Stomach (tissue), 9 donors: ENCODE data around the gene KYNU. TPM values are rescaled to one million over a fixed set of nuclear protein-coding genes. Genes with fewer than 3 reads are reported as not detected.
A peak's percentile ranks its signal among the peaks of the same experiment; 100 is the strongest.
"Not testable (repeated sequence)": the region's sequence is repeated elsewhere in the genome, so short reads cannot be mapped to it uniquely, and the experiment has no call there.

Experiments used
- DNase-seq, 2 donors: peaks; one replicate each; pipeline versions ENCODE4 v3.0.0 to v3.0.0-alpha.2; 2013 to 2019
- H3K27ac ChIP-seq, 5 donors: fragments of 200-600 bp in 4 of 5; sonication (generic) in 4 of 5; one replicate each; pipeline ENCODE4 v1.5.1; 2013 to 2019; ENCODE audit warnings: mild to moderate bottlenecking in 1 of 5, moderate library complexity in 1 of 5
- H3K27me3 ChIP-seq, 3 donors: fragments of 200-600 bp; sonication (generic); one replicate each; pipeline ENCODE4 v1.5.1; 2017 to 2019; ENCODE audit warnings: mixed run types in 1 of 3
- H3K36me3 ChIP-seq, 4 donors: fragments of 200-600 bp; sonication (generic); 1 replicate in 3 of 4; 2 replicates in 1 of 4; pipeline ENCODE4 v1.5.1; 2016 to 2019
- H3K4me1 ChIP-seq, 4 donors: fragments of 200-600 bp; sonication (generic); one replicate each; pipeline ENCODE4 v1.5.1; 2016 to 2019
- H3K4me3 ChIP-seq, 4 donors: fragments of 200-600 bp; sonication (generic) in 3 of 4; one replicate each; pipeline ENCODE4 v1.5.1; 2016 to 2019; ENCODE audit warnings: mild to moderate bottlenecking in 1 of 4
- H3K9me3 ChIP-seq, 4 donors: fragments of 200-600 bp; sonication (generic); one replicate each; pipeline ENCODE4 v1.5.1; 2016 to 2019
- CTCF ChIP-seq, 7 experiments: fragments of 450-650 bp in 4 of 7; fragments of 200-600 bp in 3 of 7; sonication (generic) in 3 of 7; IDR thresholded peaks; one replicate each; pipeline ENCODE4 v1.5.1; 2016 to 2019; ENCODE audit warnings: antibody characterized with exemption in 7 of 7, control low read depth in 2 of 7, mild to moderate bottlenecking in 1 of 7
- EP300 ChIP-seq: sonication (generic); formaldehyde crosslinking; IDR thresholded peaks from one replicate; pipeline ENCODE4 v1.6.1; 2017; ENCODE audit warnings: antibody characterized with exemption
- POLR2A ChIP-seq, 4 donors: fragments of 450-650 bp; IDR thresholded peaks; one replicate each; pipeline ENCODE4 v1.6.1; 2016; ENCODE audit warnings: antibody characterized with exemption in 4 of 4, control low read depth in 2 of 4, mild to moderate bottlenecking in 1 of 4, moderate library complexity in 1 of 4
- POLR2AphosphoS5 ChIP-seq, 3 donors: sonication (generic); formaldehyde crosslinking; IDR thresholded peaks; one replicate each; pipeline ENCODE4 v1.6.1; 2016; ENCODE audit warnings: antibody characterized with exemption in 3 of 3
- WGBS, 5 donors: extraction: QIAGEN DNeasy Blood & Tissue Kit in 3 of 5; methylation state at CpG; one replicate each; pipeline versions ENCODE4 v1.1.5 to v1.1.7; 2013 to 2018; 5-methylcytosine and 5-hydroxymethylcytosine counted together
- intact Hi-C: fragments of 100-400 bp; cut with DNase I; formaldehyde crosslinking; loops from one replicate; pipeline ENCODE4 v1.15.1; 2023; ENCODE audit warnings: low total_unique reads
- polyA plus RNA-seq, 3 donors: library from polyadenylated mRNA; stranded (reverse); fragments of 200-250 nt; gene quantifications; one replicate each; pipeline ENCODE4 v1.2.3, GENCODE V29; 2013
- total RNA-seq, 5 donors: library from RNA; depleted of rRNA; stranded (reverse); fragments of >200 nt; gene quantifications; one replicate each; pipeline versions ENCODE4 v1.1.0 to v1.2.3, GENCODE V29; 2014 to 2016
- donor health status: healthy with polysubstance abuse.
- donor health status: Bipolar disorder and iron deficiency.
- donor health status: healthy.

The KYNU gene
- total and polyA plus RNA-seq, 8 donors = 2.1 to 39.4 (median 3.9) TPM; not detected in 1

GRCh38 chr2:142867136-142867535, 10.3 kb upstream of the KYNU start:
- no peak overlapping the region for H3K4me3 ChIP-seq

DNA sequence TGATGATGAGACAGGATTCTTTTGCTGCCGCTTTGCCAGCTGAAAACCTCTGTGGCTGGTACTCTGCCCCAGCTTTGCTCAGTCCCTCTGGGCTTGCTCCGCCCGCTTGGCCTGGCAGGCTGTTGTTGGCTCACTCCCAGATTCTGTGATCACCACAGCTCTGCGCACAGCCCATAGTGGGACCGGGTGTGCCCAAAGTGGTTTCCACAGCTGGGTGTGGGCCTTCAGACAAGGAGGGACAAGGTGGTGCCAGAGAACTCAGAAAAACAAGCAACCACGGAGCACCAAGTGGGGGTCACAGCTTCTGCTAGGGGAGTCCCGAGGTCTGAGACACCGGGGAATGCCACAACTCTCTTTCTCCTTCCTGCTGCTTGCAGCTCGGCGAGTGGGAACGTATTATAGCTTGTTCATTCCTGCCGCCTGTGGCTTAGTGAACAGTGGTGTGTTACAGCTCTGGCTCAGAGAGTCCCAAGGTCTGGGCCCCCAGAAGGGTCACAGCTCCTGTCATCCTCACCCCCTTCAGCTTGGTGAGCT, 9.2 kb upstream of the KYNU start:
- intact Hi-C loops = no loop called here
- 33 to 52% (median 48%) methylated on average over 11 to 12 of the region's 12 CpGs for WGBS, 5 donors
- no peak for TF ChIP-seq POLR2A (IDR thresholded peaks at IDR 0.05)
- TF ChIP-seq CTCF (IDR thresholded peaks at IDR 0.05) = no peak
- TF ChIP-seq EP300 = no peak
- TF ChIP-seq POLR2AphosphoS5 (IDR thresholded peaks at IDR 0.05) = peak in 1 of 3 donors; percentile 14
- Histone ChIP-seq H3K27ac (peak overlapping the region; percentile 16 to 77 (median 42)), H3K4me3 (peak overlapping the region in 1 of 4 donors; percentile 13), H3K27me3 (no peaks in the 10 kb centered on the region), H3K36me3 (no peaks in the 10 kb centered on the region), H3K9me3 (no peaks in the 10 kb centered on the region), H3K4me1 (peaks cover 0 to 24% (median 10%) of the 10 kb centered on the region in 4 donors)
- peak; percentile 53 to 77 for DNase-seq

More at GRCh38 chr2:142867136-142867535, 10.3 kb upstream of the KYNU start:
- Histone ChIP-seq H3K36me3 (no peaks in the 10 kb centered on the region), H3K4me1 (peaks cover 0 to 25% (median 7%) of the 10 kb centered on the region in 4 donors), H3K27me3 (no peaks in the 10 kb centered on the region), H3K27ac (peak overlapping the region in 1 of 5 donors; percentile 77), H3K9me3 (no peaks in the 10 kb centered on the region)
- no peak for TF ChIP-seq CTCF (IDR thresholded peaks at IDR 0.05)
- no peak for TF ChIP-seq POLR2A (IDR thresholded peaks at IDR 0.05)
- no peak for TF ChIP-seq POLR2AphosphoS5 (IDR thresholded peaks at IDR 0.05)
- no peak for TF ChIP-seq EP300
- intact Hi-C loops = no loop called here
- WGBS, 5 donors = 62 to 83% (median 73%) methylated on average over 2 of the region's 2 CpGs
- no peak for DNase-seq

DNA sequence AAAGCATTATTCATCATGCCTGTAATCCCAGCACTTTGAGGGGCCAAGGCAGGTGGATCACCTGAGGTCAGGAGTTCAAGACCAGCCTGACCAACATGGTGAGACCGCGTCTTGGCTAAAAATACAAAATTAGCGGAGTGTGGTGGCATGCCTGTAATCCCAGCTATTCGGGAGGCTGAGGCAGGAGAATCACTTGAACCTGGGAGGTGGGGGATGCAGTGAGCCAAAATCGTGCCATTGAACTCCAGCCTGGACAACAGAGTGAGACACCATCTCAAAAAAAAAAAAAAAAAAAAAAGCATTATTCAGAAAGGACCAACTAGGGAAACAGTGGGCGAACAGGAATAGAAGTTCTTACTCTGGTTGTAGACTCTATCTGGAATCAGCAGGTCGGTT, 8.4 kb upstream of the KYNU start:
- Histone ChIP-seq H3K27ac (peak overlapping the region in 1 of 5 donors; percentile 64), H3K4me1 (peaks cover 0 to 23% (median 10%) of the 10 kb centered on the region in 4 donors)
- DNase-seq, H3K9me3 ChIP-seq, H3K36me3 ChIP-seq, H3K4me3 ChIP-seq, H3K27me3 ChIP-seq, intact Hi-C loops: not testable (repeated sequence)
- 87 to 92% (median 89%) methylated on average over 7 of the region's 7 CpGs for WGBS, 5 donors

GRCh38 chr2:142869461-142870106, 7.9 kb upstream of the KYNU start:
- intact Hi-C loops = no loop called here

More at GRCh38 chr2:142869461-142870106, 7.9 kb upstream of the KYNU start:
- Histone ChIP-seq H3K9me3 (no peaks in the 10 kb centered on the region), H3K36me3 (no peaks in the 10 kb centered on the region), H3K4me3 (no peak overlapping the region), H3K4me1 (peaks cover 0 to 23% (median 10%) of the 10 kb centered on the region in 4 donors), H3K27me3 (no peaks in the 10 kb centered on the region), H3K27ac (no peak overlapping the region)
- WGBS, 5 donors = 63 to 74% (median 66%) methylated on average over 5 of the region's 5 CpGs
- TF ChIP-seq EP300 (no peak), CTCF (IDR thresholded peaks at IDR 0.05) (no peak), POLR2AphosphoS5 (IDR thresholded peaks at IDR 0.05) (no peak), POLR2A (IDR thresholded peaks at IDR 0.05) (no peak)
- peak in 1 of 2 donors; percentile 17 for DNase-seq
